HG02623 (cell line): ENCODE measurements around the gene RBL2.
"Not testable (repeated sequence)": the region's sequence is repeated elsewhere in the genome, so short reads cannot be mapped to it uniquely, and the experiment has no call there.

ENCODE experiments used
- ATAC-seq: cut with Tn5 transposase; IDR thresholded peaks from one replicate; pipeline ENCODE4 v1.9.1; 2021; ENCODE audit warnings: moderate library complexity; ENCODE audit not compliant: unreplicated experiment

Gene RBL2

GRCh38 chr16:53434377-53435065 is at the start of gene RBL2:
Gene RBL2, plus strand, starts transcription at chr16:53434471. Its CDS starts 86 bp downstream, at chr16:53434557.
- ATAC-seq: peak; percentile 63

GRCh38 chr16:53384610-53385009 is 49.7 kb upstream of the RBL2 start:
- ATAC-seq: not testable (repeated sequence)

GRCh38 chr16:53404959-53405358 is 29.3 kb upstream of the RBL2 start:
- no peak for ATAC-seq

GRCh38 chr16:53412549-53412948 is 21.7 kb upstream of the RBL2 start:
- ATAC-seq: no peak

- ATAC-seq: no peak
Measured at GRCh38 chr16:53413864-53414263, 20.4 kb upstream of the RBL2 start.

GRCh38 chr16:53414381-53414780 is 19.9 kb upstream of the RBL2 start:
- ATAC-seq: no peak

- no peak for ATAC-seq
Measured at GRCh38 chr16:53415504-53415903, 18.8 kb upstream of the RBL2 start.

- ATAC-seq: no peak
Measured at GRCh38 chr16:53417011-53417410, 17.3 kb upstream of the RBL2 start.

- no peak for ATAC-seq
Measured at GRCh38 chr16:53417976-53418375, 16.3 kb upstream of the RBL2 start.

- ATAC-seq: not testable (repeated sequence)
Measured at GRCh38 chr16:53419383-53419709, 14.9 kb upstream of the RBL2 start.

GRCh38 chr16:53421248-53421647 is 13.0 kb upstream of the RBL2 start:
- ATAC-seq: no peak

GRCh38 chr16:53423968-53424367 is 10.3 kb upstream of the RBL2 start:
- not testable (repeated sequence) for ATAC-seq

- ATAC-seq: no peak
Measured at GRCh38 chr16:53428681-53429080, 5.6 kb upstream of the RBL2 start.

GRCh38 chr16:53429221-53429943 is 4.9 kb upstream of the RBL2 start:
- no peak for ATAC-seq

- ATAC-seq: no peak
Measured at GRCh38 chr16:53430363-53430762, 3.9 kb upstream of the RBL2 start.

GRCh38 chr16:53433509-53433908 is 762 bp upstream of the RBL2 start:
- ATAC-seq: no peak

GRCh38 chr16:53433930-53434376 is 318 bp upstream of the RBL2 start:
- ATAC-seq: no peak

- peak; percentile 84 for ATAC-seq
Measured at GRCh38 chr16:53435066-53435688, 906 bp downstream of the RBL2 start.

- ATAC-seq: no peak
Measured at GRCh38 chr16:53440125-53440524, 5.9 kb downstream of the RBL2 start.

- ATAC-seq: no peak
Measured at GRCh38 chr16:53445534-53445933, 11.3 kb downstream of the RBL2 start.

- no peak for ATAC-seq
Measured at GRCh38 chr16:53446090-53446489, 11.8 kb downstream of the RBL2 start.
